ENCODE results near the gene CORO7. TPM values are rescaled to one million over a fixed set of nuclear protein-coding genes. Genes with fewer than 3 reads are reported as not detected.

CORO7 gene
- total and polyA plus RNA-seq, 9 of the 15 experiments (the other 6 are each of a cell fraction or from before 2014, with no cell fraction given) = 0.45 to 77.2 (median 18.7) TPM

DNA sequence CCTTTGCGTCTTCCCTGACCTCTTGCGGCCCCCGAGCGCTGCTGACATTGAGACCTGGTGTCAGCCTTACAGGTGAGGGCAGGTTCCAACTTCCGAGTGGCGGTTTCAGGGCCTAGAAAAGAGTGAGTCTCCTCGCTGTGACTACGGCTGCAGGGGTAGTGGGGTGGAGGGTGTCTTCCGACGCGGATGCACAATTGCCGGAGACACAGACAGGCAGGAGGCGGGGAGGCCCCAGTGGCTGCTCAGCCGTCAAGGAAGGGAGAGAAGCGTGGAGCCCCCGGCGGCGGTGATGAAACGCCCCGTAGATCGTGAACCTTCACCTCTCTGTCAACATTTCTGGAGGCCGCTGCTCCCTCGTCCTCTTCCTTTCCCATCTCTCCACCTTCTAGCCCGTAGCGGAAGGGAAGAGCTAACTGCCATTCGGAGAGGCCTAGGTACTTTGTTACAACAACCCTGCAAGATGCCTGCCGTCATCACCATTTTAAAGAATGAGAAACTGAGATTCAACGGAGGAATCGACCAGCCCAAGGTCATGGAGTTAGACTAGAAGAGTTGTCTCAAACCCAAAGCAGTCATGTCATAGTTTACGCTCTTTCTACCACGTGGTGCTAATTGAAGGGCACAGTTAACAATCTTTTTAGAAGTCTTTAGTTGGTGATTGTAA is 9.8 kb upstream of the CORO7 start (continued):
- TF ChIP-seq, protein P1, sequence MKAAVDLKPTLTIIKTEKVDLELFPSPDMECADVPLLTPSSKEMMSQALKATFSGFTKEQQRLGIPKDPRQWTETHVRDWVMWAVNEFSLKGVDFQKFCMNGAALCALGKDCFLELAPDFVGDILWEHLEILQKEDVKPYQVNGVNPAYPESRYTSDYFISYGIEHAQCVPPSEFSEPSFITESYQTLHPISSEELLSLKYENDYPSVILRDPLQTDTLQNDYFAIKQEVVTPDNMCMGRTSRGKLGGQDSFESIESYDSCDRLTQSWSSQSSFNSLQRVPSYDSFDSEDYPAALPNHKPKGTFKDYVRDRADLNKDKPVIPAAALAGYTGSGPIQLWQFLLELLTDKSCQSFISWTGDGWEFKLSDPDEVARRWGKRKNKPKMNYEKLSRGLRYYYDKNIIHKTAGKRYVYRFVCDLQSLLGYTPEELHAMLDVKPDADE (conservative IDR thresholded peaks at IDR 0.05; ENCODE audit: control insufficient read depth, low read depth, low read length) = 0 out of 2 replicates have a peak, but pooled peaks have one; percentile 26
- TF ChIP-seq SMARCE1 (IDR thresholded peaks at IDR 0.05) = no peak
- TF ChIP-seq RNF2 (IDR thresholded peaks at IDR 0.05) = no peak
- no peak for TF ChIP-seq KAT2B (IDR thresholded peaks at IDR 0.05; ENCODE audit: low read depth, low read length)
- no peak for TF ChIP-seq ZNF79 (CRISPR knock-in tag; IDR thresholded peaks at IDR 0.05; ENCODE audit: low read depth)
- TF ChIP-seq, protein P2, sequence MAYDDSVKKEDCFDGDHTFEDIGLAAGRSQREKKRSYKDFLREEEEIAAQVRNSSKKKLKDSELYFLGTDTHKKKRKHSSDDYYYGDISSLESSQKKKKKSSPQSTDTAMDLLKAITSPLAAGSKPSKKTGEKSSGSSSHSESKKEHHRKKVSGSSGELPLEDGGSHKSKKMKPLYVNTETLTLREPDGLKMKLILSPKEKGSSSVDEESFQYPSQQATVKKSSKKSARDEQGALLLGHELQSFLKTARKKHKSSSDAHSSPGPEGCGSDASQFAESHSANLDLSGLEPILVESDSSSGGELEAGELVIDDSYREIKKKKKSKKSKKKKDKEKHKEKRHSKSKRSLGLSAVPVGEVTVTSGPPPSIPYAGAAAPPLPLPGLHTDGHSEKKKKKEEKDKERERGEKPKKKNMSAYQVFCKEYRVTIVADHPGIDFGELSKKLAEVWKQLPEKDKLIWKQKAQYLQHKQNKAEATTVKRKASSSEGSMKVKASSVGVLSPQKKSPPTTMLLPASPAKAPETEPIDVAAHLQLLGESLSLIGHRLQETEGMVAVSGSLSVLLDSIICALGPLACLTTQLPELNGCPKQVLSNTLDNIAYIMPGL (CRISPR knock-in tag; IDR thresholded peaks at IDR 0.05) = peak; percentile 39; the same call in 1 of the 2 replicates
- TF ChIP-seq TAL1 (IDR thresholded peaks at IDR 0.05) = no peak
- TF ChIP-seq EGR1 (conservative IDR thresholded peaks at IDR 0.05) = no peak
- TF ChIP-seq HDAC3 (IDR thresholded peaks at IDR 0.05; ENCODE audit: borderline replicate concordance, partially characterized antibody) = no peak
- 0 out of 2 replicates have a peak, but pooled peaks have one; percentile 12 for TF ChIP-seq MXI1 (IDR thresholded peaks at IDR 0.05; ENCODE audit: low read depth, low read length)
- no peak for TF ChIP-seq ZNF121 (CRISPR knock-in tag; conservative IDR thresholded peaks at IDR 0.05)
- no peak for TF ChIP-seq MEF2A (IDR thresholded peaks at IDR 0.05; ENCODE audit: control insufficient read depth, low read depth, low read length)
- TF ChIP-seq, protein P3, sequence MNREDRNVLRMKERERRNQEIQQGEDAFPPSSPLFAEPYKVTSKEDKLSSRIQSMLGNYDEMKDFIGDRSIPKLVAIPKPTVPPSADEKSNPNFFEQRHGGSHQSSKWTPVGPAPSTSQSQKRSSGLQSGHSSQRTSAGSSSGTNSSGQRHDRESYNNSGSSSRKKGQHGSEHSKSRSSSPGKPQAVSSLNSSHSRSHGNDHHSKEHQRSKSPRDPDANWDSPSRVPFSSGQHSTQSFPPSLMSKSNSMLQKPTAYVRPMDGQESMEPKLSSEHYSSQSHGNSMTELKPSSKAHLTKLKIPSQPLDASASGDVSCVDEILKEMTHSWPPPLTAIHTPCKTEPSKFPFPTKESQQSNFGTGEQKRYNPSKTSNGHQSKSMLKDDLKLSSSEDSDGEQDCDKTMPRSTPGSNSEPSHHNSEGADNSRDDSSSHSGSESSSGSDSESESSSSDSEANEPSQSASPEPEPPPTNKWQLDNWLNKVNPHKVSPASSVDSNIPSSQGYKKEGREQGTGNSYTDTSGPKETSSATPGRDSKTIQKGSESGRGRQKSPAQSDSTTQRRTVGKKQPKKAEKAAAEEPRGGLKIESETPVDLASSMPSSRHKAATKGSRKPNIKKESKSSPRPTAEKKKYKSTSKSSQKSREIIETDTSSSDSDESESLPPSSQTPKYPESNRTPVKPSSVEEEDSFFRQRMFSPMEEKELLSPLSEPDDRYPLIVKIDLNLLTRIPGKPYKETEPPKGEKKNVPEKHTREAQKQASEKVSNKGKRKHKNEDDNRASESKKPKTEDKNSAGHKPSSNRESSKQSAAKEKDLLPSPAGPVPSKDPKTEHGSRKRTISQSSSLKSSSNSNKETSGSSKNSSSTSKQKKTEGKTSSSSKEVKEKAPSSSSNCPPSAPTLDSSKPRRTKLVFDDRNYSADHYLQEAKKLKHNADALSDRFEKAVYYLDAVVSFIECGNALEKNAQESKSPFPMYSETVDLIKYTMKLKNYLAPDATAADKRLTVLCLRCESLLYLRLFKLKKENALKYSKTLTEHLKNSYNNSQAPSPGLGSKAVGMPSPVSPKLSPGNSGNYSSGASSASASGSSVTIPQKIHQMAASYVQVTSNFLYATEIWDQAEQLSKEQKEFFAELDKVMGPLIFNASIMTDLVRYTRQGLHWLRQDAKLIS (CRISPR knock-in tag; IDR thresholded peaks at IDR 0.05) = 0 out of 2 replicates have a peak, but pooled peaks have one; percentile 4
- TF ChIP-seq CEBPG (CRISPR knock-in tag; IDR thresholded peaks at IDR 0.05) = peak; percentile 50; the same call in 1 of the 2 replicates
- TF ChIP-seq CEBPG (tag; conservative IDR thresholded peaks at IDR 0.05 in 1 of 2, IDR thresholded peaks at IDR 0.05 in 1 of 2) = peak in 1 of 2 experiments; percentile 38; a peak in 2 of 4 replicates
- TF ChIP-seq HDAC8 (tag; IDR thresholded peaks at IDR 0.05) = 0 out of 2 replicates have a peak, but pooled peaks have one; percentile 45
- TF ChIP-seq TAF1 (IDR thresholded peaks at IDR 0.05; ENCODE audit: control insufficient read depth, extremely low read depth, insufficient read depth, low read length, severe bottlenecking) = no peak
- TF ChIP-seq U2AF2 (optimal IDR thresholded peaks at IDR 0.05; ENCODE audit: low read depth, low read length) = no peak
- no peak for TF ChIP-seq KLF1 (tag; IDR thresholded peaks at IDR 0.05)
- no peak for TF ChIP-seq NR2C2 (CRISPR knock-in tag; IDR thresholded peaks at IDR 0.05)
- TF ChIP-seq NR2C2 (tag; IDR thresholded peaks at IDR 0.05) = peak; percentile 85
- TF ChIP-seq CCNT2 (IDR thresholded peaks at IDR 0.05; ENCODE audit: borderline replicate concordance, extremely low read depth, insufficient read length, low read depth, low read length) = no peak

Data from K562 (cell line).